Left ventricle myocardium inferior (tissue), 1 donor: ENCODE measurements around the gene NELL1. TPM values are rescaled to one million over a fixed set of nuclear protein-coding genes. Genes with fewer than 3 reads are reported as not detected.

ENCODE experiments used
- DNase-seq: peaks from one replicate; pipeline ENCODE4 v3.0.0-alpha.2; 2020
- H3K27ac ChIP-seq: fragments of 200-600 bp; replicated peaks from 2 replicates; pipeline ENCODE4 v1.8.0; 2021
- H3K27me3 ChIP-seq: fragments of 200-600 bp; 2 replicates; pipeline ENCODE4 v1.8.0; 2021; ENCODE audit warnings: low read depth
- H3K36me3 ChIP-seq: fragments of 200-600 bp; 2 replicates; pipeline ENCODE4 v1.8.0; 2021
- H3K4me1 ChIP-seq: fragments of 200-600 bp; 2 replicates; pipeline ENCODE4 v1.8.0; 2021
- H3K4me3 ChIP-seq: fragments of 200-600 bp; 2 replicates; pipeline ENCODE4 v1.8.0; 2021; ENCODE audit warnings: mild to moderate bottlenecking, moderate library complexity
- H3K9me3 ChIP-seq: fragments of 200-600 bp; replicated peaks from 2 replicates; pipeline ENCODE4 v1.8.0; 2021
- intact Hi-C: fragments of 100-400 bp; cut with micrococcal nuclease; formaldehyde crosslinking; loops from one replicate; pipeline ENCODE4 v1.11.0; 2022
- total RNA-seq: library from RNA; stranded (reverse); fragmentation: NEBNext Ultra II Directional; extraction: Animal tissue kit (Norgen Biotek cat#: 25700); gene quantifications from one replicate; pipeline ENCODE4 v1.2.1, GENCODE V29; 2021
- TF ChIP-seq, protein P1 (sequence below): fragments of 200-600 bp; IDR thresholded peaks from 2 replicates; pipeline ENCODE4 v1.8.0; 2021; ENCODE audit warnings: antibody characterized with exemption, mild to moderate bottlenecking, borderline replicate concordance
- donor health status: DM: no; HTN: yes; CAD: no; lungs with severe emphysema.

NELL1 gene
- total RNA-seq, 1 donor from 2014 or later, result not detected

- intact Hi-C loops, result no loop called here
- Histone ChIP-seq H3K36me3 (no peaks in the 10 kb centered on the region), H3K9me3 (no peaks in the 10 kb centered on the region), H3K27me3 (peaks cover 9% of the 10 kb centered on the region), H3K4me3 (no peak overlapping the region), H3K4me1 (no peaks in the 10 kb centered on the region), H3K27ac (no peak overlapping the region)
- DNase-seq, result no peak
- TF ChIP-seq, protein P1, sequence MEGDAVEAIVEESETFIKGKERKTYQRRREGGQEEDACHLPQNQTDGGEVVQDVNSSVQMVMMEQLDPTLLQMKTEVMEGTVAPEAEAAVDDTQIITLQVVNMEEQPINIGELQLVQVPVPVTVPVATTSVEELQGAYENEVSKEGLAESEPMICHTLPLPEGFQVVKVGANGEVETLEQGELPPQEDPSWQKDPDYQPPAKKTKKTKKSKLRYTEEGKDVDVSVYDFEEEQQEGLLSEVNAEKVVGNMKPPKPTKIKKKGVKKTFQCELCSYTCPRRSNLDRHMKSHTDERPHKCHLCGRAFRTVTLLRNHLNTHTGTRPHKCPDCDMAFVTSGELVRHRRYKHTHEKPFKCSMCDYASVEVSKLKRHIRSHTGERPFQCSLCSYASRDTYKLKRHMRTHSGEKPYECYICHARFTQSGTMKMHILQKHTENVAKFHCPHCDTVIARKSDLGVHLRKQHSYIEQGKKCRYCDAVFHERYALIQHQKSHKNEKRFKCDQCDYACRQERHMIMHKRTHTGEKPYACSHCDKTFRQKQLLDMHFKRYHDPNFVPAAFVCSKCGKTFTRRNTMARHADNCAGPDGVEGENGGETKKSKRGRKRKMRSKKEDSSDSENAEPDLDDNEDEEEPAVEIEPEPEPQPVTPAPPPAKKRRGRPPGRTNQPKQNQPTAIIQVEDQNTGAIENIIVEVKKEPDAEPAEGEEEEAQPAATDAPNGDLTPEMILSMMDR, result no peak
These were observed 207.4 kb downstream of the NELL1 start for GRCh38 chr11:20876738-20877137.

GRCh38 chr11:20880094-20880493 is 210.7 kb downstream of the NELL1 start:
- no peaks in the 10 kb centered on the region for H3K4me1 ChIP-seq
- H3K4me3 ChIP-seq, result no peak overlapping the region
- DNase-seq, result no peak
- H3K27ac ChIP-seq, result no peak overlapping the region
- intact Hi-C loops, result no loop called here
- no peaks in the 10 kb centered on the region for H3K9me3 ChIP-seq
- TF ChIP-seq, protein P1, result no peak
- no peaks in the 10 kb centered on the region for H3K36me3 ChIP-seq
- peaks cover 6% of the 10 kb centered on the region for H3K27me3 ChIP-seq

- H3K4me3 ChIP-seq, result no peak overlapping the region
- no peaks in the 10 kb centered on the region for H3K36me3 ChIP-seq
- intact Hi-C loops, result no loop called here
- no peaks in the 10 kb centered on the region for H3K4me1 ChIP-seq
- H3K9me3 ChIP-seq, result no peaks in the 10 kb centered on the region
- H3K27ac ChIP-seq, result no peak overlapping the region
- peaks cover 6% of the 10 kb centered on the region for H3K27me3 ChIP-seq
- TF ChIP-seq, protein P1, result no peak
- DNase-seq, result no peak
These were observed 212.1 kb downstream of the NELL1 start for GRCh38 chr11:20881328-20882079.

GRCh38 chr11:20887137-20887536 is 217.8 kb downstream of the NELL1 start:
- TF ChIP-seq, protein P1, result no peak
- DNase-seq, result no peak
- Histone ChIP-seq H3K4me3 (no peak overlapping the region), H3K9me3 (peaks cover 7% of the 10 kb centered on the region), H3K27ac (no peak overlapping the region), H3K36me3 (no peaks in the 10 kb centered on the region), H3K27me3 (no peaks in the 10 kb centered on the region), H3K4me1 (no peaks in the 10 kb centered on the region)
- intact Hi-C loops, result no loop called here

- peaks cover 18% of the 10 kb centered on the region for H3K9me3 ChIP-seq
- H3K4me1 ChIP-seq, result no peaks in the 10 kb centered on the region
- H3K27ac ChIP-seq, result no peak overlapping the region
- DNase-seq, result no peak
- intact Hi-C loops, result no loop called here
- H3K36me3 ChIP-seq, result no peaks in the 10 kb centered on the region
- TF ChIP-seq, protein P1, result no peak
- H3K27me3 ChIP-seq, result no peaks in the 10 kb centered on the region
- H3K4me3 ChIP-seq, result no peak overlapping the region
These were observed 224.9 kb downstream of the NELL1 start for GRCh38 chr11:20894296-20894695.
